Amniotic epithelial cell (primary cell): ENCODE data around the gene KCNIP1.

Experiments
- DNase-seq: peaks from one replicate; pipeline ENCODE4 v3.0.0-alpha.2; 2010; ENCODE audit warnings: low read depth

Gene KCNIP1

GRCh38 chr5:170782438-170782837 is 278.6 kb downstream of the KCNIP1 start:
- no peak for DNase-seq

- no peak for DNase-seq
These were observed 279.9 kb downstream of the KCNIP1 start, which contains the start of gene GABRP for GRCh38 chr5:170783498-170784247. Gene GABRP (plus strand): TSS chr5:170783725. CDS start chr5:170788616, 4,891 bp downstream.

DNA sequence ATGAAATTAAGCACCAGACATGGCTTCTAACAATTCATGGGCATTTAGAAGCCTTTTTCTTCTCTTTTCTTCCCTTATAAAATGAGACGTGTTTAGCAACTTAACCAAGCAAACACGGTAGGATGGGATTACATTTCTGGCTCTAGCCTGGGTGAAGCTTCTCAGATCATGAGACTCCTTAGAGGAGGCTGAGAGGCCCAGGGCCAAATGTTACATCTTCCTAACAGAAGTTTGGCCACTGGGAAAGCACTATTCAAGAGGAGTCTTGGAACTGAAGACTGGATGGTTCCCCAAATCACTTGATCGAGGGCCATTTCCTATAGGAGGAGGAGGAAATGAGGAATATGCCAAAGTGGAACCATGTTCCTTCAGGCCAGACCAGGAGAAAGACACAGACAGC is 281.6 kb downstream of the KCNIP1 start:
- DNase-seq, result no peak
